ENCODE data around the gene CTBP2. TPM values are rescaled to one million over a fixed set of nuclear protein-coding genes. Genes with fewer than 3 reads are reported as not detected.
"Not testable (repeated sequence)": the region's sequence is repeated elsewhere in the genome, so short reads cannot be mapped to it uniquely, and the experiment has no call there.

CTBP2 gene
- polyA plus RNA-seq, 6 donors from 2014 or later = 0.11 to 2.1 (median 0.40) TPM; not detected in 1

DNA sequence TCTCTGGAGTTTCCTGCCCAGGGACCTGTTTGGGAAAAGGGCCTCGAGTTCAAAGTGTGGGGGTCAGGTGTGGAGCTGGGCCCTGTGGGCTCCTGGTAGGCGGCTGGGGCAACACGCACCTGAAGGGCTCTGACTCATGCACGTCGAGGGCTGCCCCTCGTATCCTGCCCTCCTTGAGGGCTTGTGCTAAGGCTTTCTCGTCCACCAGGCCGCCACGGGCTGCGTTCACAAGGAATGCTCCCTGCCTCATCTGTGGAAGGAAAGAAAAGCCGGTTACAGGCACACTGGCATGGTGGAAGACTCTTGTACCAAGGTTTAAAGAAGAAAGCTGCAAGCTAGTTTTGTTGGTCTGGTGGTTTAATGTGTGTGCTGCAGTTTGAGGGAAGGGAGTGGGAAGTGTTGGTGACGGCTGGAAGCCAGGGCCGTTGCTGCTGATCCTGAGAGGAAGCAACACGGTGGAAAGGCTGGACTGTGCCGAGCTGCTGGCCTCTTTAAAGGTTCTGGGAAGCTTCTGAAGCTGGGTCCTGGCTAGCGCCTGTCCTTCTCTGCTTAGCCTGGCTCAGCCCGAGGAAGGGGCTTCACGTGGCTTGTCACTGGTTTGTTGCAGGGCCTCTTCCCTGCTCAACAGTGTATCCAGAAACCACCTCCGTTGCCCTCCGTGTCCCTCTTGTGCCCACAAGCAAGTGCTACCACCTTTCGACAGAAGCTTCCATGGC, 166.5 kb downstream of the CTBP2 start:
- peaks cover 0 to 11% (median 8%) of the 10 kb centered on the region in 3 donors for H3K4me1 Mint-ChIP-seq
- no peaks in the 10 kb centered on the region for H3K27me3 Mint-ChIP-seq
- H3K36me3 Mint-ChIP-seq = no peaks in the 10 kb centered on the region
- ATAC-seq (ENCODE audit: low read depth in 2 of 2) (no peak), DNase-seq (no peak)
- no peaks in the 10 kb centered on the region for H3K9me3 Mint-ChIP-seq
- H3K4me3 Mint-ChIP-seq = no peak overlapping the region
- peak overlapping the region in 1 of 6 donors; percentile 34 for H3K27ac Mint-ChIP-seq

GRCh38 chr10:124993345-124993708, 167.0 kb downstream of the CTBP2 start:
- H3K4me1 Mint-ChIP-seq = peaks cover 0 to 17% (median 14%) of the 10 kb centered on the region in 3 donors
- no peaks in the 10 kb centered on the region for H3K27me3 Mint-ChIP-seq
- DNase-seq (no peak), ATAC-seq (ENCODE audit: low read depth in 2 of 2) (no peak)
- no peaks in the 10 kb centered on the region for H3K9me3 Mint-ChIP-seq
- H3K4me3 Mint-ChIP-seq = no peak overlapping the region
- H3K27ac Mint-ChIP-seq = no peak overlapping the region
- no peaks in the 10 kb centered on the region for H3K36me3 Mint-ChIP-seq

GRCh38 chr10:124992462-124993344, 167.7 kb downstream of the CTBP2 start:
- H3K9me3 Mint-ChIP-seq = no peaks in the 10 kb centered on the region
- peak; percentile 6 for DNase-seq
- H3K4me3 Mint-ChIP-seq = no peak overlapping the region
- H3K4me1 Mint-ChIP-seq = peaks cover 0 to 23% (median 16%) of the 10 kb centered on the region in 3 donors
- no peaks in the 10 kb centered on the region for H3K27me3 Mint-ChIP-seq
- peak overlapping the region in 1 of 6 donors; percentile 70 for H3K27ac Mint-ChIP-seq
- peaks cover 0 to 1% of the 10 kb centered on the region in 2 donors for H3K36me3 Mint-ChIP-seq
- ATAC-seq (ENCODE audit: low read depth in 2 of 2) = no peak

DNA sequence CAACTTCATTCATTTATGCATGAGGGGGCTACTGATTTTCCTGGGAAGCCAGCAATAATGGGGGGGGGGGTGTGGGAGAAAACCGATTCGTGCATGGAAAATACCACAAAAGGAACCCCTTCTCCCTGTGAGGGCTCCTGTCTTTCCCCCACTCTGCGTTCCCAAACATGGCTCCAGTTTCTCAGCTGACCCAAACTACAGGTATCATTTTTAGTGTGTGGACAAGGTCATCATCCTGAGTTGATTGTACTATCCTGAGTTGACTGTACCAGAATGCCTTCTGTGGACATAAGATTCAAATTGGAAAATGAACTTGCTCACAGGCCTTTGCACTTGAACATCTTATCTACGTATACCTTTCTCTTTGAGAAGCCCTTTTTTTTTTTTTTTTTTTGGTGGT, 168.5 kb downstream of the CTBP2 start:
- H3K27me3 Mint-ChIP-seq = no peaks in the 10 kb centered on the region
- H3K27ac Mint-ChIP-seq = peak overlapping the region in 1 of 6 donors; percentile 72
- peaks cover 3 to 23% (median 21%) of the 10 kb centered on the region in 3 donors for H3K4me1 Mint-ChIP-seq
- DNase-seq (no peak), ATAC-seq (ENCODE audit: low read depth in 2 of 2) (no peak)
- H3K4me3 Mint-ChIP-seq = no peak overlapping the region
- H3K9me3 Mint-ChIP-seq = no peaks in the 10 kb centered on the region
- peaks cover 0 to 7% of the 10 kb centered on the region in 2 donors for H3K36me3 Mint-ChIP-seq

GRCh38 chr10:124990671-124991625, 169.4 kb downstream of the CTBP2 start:
- Mint-ChIP-seq H3K4me1 (peaks cover 3 to 23% (median 21%) of the 10 kb centered on the region in 3 donors), H3K4me3 (no peak overlapping the region), H3K27me3 (no peaks in the 10 kb centered on the region), H3K36me3 (peaks cover 7% of the 10 kb centered on the region in 2 donors), H3K27ac (peak overlapping the region in 2 of 6 donors; percentile 49 to 72), H3K9me3 (no peaks in the 10 kb centered on the region)
- ATAC-seq (ENCODE audit: low read depth in 2 of 2) (no peak), DNase-seq (no peak)

DNA sequence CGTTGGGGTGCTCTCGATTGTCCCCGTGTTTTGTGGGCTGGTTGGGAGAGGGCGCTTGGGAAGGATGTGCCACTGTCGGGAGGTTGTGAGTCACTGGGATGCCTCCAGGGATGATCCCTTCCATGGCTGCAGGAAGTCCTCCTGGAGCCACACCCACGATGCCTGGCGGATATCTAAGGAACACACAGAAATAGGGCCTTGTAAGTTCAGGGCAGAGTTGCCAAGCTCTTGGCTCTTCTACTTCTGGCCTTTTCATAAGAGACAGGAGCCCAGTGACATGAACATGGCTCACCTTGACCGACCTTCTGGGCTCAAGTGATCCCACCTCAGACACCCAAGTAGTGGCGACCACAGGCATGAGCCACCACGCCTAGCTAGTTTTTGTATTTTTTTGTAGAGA, 170.8 kb downstream of the CTBP2 start:
- H3K9me3 Mint-ChIP-seq = no peaks in the 10 kb centered on the region
- H3K4me3 Mint-ChIP-seq = peak overlapping the region in 1 of 8 donors; percentile 81
- DNase-seq (no peak), ATAC-seq (ENCODE audit: low read depth in 2 of 2) (no peak)
- peaks cover 6 to 23% (median 21%) of the 10 kb centered on the region in 3 donors for H3K4me1 Mint-ChIP-seq
- peaks cover 14 to 16% of the 10 kb centered on the region in 2 donors for H3K36me3 Mint-ChIP-seq
- no peaks in the 10 kb centered on the region for H3K27me3 Mint-ChIP-seq
- H3K27ac Mint-ChIP-seq = peak overlapping the region in 1 of 6 donors; percentile 91

GRCh38 chr10:124988753-124989152, 171.6 kb downstream of the CTBP2 start:
- H3K27me3 Mint-ChIP-seq; H3K9me3 Mint-ChIP-seq; ATAC-seq (ENCODE audit: low read depth in 2 of 2); H3K4me3 Mint-ChIP-seq; DNase-seq: not testable (repeated sequence)
- Mint-ChIP-seq H3K27ac (peak overlapping the region in 3 of 6 donors; percentile 17 to 57 (median 51)), H3K4me1 (peaks cover 7 to 23% (median 21%) of the 10 kb centered on the region in 3 donors), H3K36me3 (peaks cover 19 to 24% of the 10 kb centered on the region in 2 donors)

GRCh38 chr10:124987788-124988187, 172.6 kb downstream of the CTBP2 start:
- ATAC-seq (ENCODE audit: low read depth in 2 of 2) (no peak), DNase-seq (no peak)
- H3K27me3 Mint-ChIP-seq = no peaks in the 10 kb centered on the region
- peaks cover 7 to 23% (median 21%) of the 10 kb centered on the region in 3 donors for H3K4me1 Mint-ChIP-seq
- H3K36me3 Mint-ChIP-seq = peaks cover 29 to 34% of the 10 kb centered on the region in 2 donors
- H3K27ac Mint-ChIP-seq = peak overlapping the region in 3 of 6 donors; percentile 8 to 82 (median 73)
- no peak overlapping the region for H3K4me3 Mint-ChIP-seq
- no peaks in the 10 kb centered on the region for H3K9me3 Mint-ChIP-seq

DNA sequence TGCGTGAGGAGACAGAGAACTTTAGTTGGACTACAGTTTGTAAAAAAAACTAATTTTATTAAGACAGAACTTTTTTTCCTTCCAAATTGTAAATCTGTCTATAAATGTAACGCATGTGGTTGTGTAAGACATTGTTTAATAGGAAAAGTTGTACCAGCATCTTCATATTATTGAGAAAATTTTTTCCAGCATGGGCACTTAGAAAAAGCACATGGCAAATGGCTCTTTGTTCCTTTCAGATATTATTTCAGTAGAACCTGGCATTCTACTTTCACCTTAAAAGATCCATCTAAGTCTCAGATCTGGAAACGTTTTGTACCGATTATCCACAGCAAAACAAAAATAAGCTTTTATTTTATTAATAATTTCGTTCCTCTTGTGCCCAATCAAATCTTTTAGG, 175.2 kb downstream of the CTBP2 start:
- no peak overlapping the region for H3K27ac Mint-ChIP-seq
- peaks cover 32 to 34% of the 10 kb centered on the region in 2 donors for H3K36me3 Mint-ChIP-seq
- DNase-seq = no peak
- no peak overlapping the region for H3K4me3 Mint-ChIP-seq
- no peak for ATAC-seq (ENCODE audit: low read depth in 2 of 2)
- H3K9me3 Mint-ChIP-seq = no peaks in the 10 kb centered on the region
- H3K27me3 Mint-ChIP-seq = no peaks in the 10 kb centered on the region
- peaks cover 7 to 21% (median 21%) of the 10 kb centered on the region in 3 donors for H3K4me1 Mint-ChIP-seq

- no peak for DNase-seq
- peaks cover 7 to 18% (median 17%) of the 10 kb centered on the region in 3 donors for H3K4me1 Mint-ChIP-seq
- H3K27ac Mint-ChIP-seq = no peak overlapping the region
- no peak for ATAC-seq (ENCODE audit: low read depth in 2 of 2)
- H3K4me3 Mint-ChIP-seq = no peak overlapping the region
- no peaks in the 10 kb centered on the region for H3K27me3 Mint-ChIP-seq
- H3K9me3 Mint-ChIP-seq = no peaks in the 10 kb centered on the region
- peaks cover 34 to 37% of the 10 kb centered on the region in 2 donors for H3K36me3 Mint-ChIP-seq
These were observed 176.0 kb downstream of the CTBP2 start for GRCh38 chr10:124984376-124984775.

- no peaks in the 10 kb centered on the region for H3K9me3 Mint-ChIP-seq
- H3K27ac Mint-ChIP-seq = peak overlapping the region in 1 of 6 donors; percentile 15
- ATAC-seq (ENCODE audit: low read depth in 2 of 2) = no peak
- H3K4me3 Mint-ChIP-seq = no peak overlapping the region
- peaks cover 7 to 8% (median 7%) of the 10 kb centered on the region in 3 donors for H3K4me1 Mint-ChIP-seq
- DNase-seq = no peak
- H3K27me3 Mint-ChIP-seq = no peaks in the 10 kb centered on the region
- H3K36me3 Mint-ChIP-seq = peaks cover 34 to 42% of the 10 kb centered on the region in 2 donors
These were observed 177.0 kb downstream of the CTBP2 start for GRCh38 chr10:124983321-124983720.

GRCh38 chr10:124978376-124978725, 182.0 kb downstream of the CTBP2 start:
- ATAC-seq (ENCODE audit: low read depth in 2 of 2) (no peak), DNase-seq (no peak)
- Mint-ChIP-seq H3K27ac (peak overlapping the region in 2 of 6 donors; percentile 27 to 32), H3K27me3 (no peaks in the 10 kb centered on the region), H3K9me3 (no peaks in the 10 kb centered on the region), H3K36me3 (peaks cover 6 to 28% of the 10 kb centered on the region in 2 donors), H3K4me1 (peaks cover 0 to 9% (median 4%) of the 10 kb centered on the region in 3 donors), H3K4me3 (no peak overlapping the region)
